Measurements from ENCODE around the gene EOLA2.
"Not testable (repeated sequence)": the region's sequence is repeated elsewhere in the genome, so short reads cannot be mapped to it uniquely, and the experiment has no call there.

The EOLA2 gene

GRCh38 chrX:149938427-149938880, at the start of gene EOLA2:
EOLA2 (minus strand) TSS chrX:149938491; CDS start chrX:149933874, 4,617 bp downstream.
- peak; percentile 63 for DNase-seq (ENCODE audit: low spot score)

GRCh38 chrX:149987613-149988012, 49.3 kb upstream of the EOLA2 start:
- DNase-seq (ENCODE audit: low spot score) = no peak

DNA sequence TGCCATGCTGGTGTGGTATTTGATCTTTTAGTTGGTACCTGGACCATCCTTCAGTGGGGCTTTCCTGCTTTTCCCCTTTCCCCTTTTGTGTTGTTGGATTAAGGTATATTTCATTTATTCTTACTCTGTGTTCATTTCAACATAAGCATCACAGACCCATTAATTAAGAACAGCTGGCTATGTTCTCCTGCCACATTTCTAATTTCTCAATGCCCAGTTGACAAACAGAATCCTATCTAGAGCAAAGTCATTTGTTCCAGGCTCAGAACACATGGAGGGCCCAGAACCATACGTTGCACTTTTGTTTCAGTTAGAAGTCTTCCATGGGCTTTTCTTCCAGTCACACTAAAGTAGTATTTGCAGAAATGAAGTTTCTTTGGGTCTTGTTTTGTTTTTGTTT, 46.1 kb upstream of the EOLA2 start:
- DNase-seq (ENCODE audit: low spot score) = no peak

DNA sequence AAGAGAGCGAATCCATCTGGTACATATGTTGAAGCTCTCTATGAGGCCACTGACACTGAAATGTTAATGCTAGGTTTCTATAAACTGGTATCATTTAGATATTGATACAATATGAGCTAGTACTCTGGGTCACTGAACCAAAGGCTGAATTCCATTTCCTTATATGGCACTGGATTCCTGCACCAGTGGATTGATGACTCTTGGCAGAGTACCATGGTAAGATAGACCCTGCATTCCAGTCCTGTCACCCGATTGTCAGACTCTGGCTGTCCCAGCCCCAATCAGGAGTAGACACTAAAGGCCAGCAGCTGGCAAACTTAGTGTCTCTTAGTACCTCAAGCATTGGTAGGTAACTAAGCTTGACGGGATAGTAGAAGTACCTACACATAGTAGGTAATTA, 44.0 kb upstream of the EOLA2 start:
- DNase-seq (ENCODE audit: low spot score) = no peak

GRCh38 chrX:149979126-149979644, 40.9 kb upstream of the EOLA2 start:
- DNase-seq (ENCODE audit: low spot score) = no peak

GRCh38 chrX:149962859-149963757, 24.8 kb upstream of the EOLA2 start:
- DNase-seq (ENCODE audit: low spot score) = peak; percentile 29

GRCh38 chrX:149962010-149962409, 23.7 kb upstream of the EOLA2 start:
- DNase-seq (ENCODE audit: low spot score) = no peak

GRCh38 chrX:149961572-149961971, 23.3 kb upstream of the EOLA2 start:
- no peak for DNase-seq (ENCODE audit: low spot score)

DNA sequence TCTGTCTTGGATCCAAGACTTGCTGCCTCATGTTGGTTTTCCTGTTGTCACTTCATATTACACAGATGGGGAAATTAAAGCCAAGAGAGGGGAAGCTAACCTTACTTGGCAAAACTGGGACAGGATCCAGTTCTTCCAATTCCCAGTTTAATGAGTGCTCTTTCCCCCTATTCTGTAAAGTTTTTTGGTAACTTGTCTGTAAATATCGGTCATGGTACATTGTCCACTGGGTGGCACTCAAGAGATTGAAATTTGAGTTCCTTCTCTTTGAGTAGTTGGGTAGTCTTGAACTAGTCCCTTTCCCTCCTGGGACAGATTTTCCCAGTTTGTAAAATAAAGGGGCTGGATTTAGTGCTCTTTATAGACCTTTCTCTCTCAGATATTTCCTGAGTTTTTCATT, 12.4 kb upstream of the EOLA2 start:
- DNase-seq (ENCODE audit: low spot score) = peak; percentile 13

GRCh38 chrX:149949743-149950436, 11.6 kb upstream of the EOLA2 start:
- DNase-seq (ENCODE audit: low spot score) = no peak

DNA sequence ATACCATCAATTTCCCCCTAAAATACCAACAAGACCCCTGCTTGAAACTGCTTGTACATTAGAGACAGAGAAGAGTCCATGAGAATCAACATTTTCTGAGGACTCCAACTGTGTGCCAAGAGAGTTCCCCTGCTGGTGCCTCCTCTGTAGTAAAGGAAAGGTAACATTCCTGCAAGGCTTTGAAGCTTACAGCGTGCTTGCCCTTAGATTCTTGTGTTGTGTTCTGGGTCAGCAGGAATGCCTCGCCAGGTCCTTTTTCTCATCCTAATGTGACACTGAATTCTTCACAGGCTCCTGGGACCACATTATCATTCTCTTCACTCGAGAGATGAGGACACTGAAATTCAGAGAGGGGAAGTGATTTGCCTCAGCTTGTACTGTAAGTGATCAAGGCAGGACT, 9.7 kb upstream of the EOLA2 start:
- DNase-seq (ENCODE audit: low spot score) = no peak

- DNase-seq (ENCODE audit: low spot score) = not testable (repeated sequence)
These were observed 8.6 kb upstream of the EOLA2 start for GRCh38 chrX:149946932-149947331.

DNA sequence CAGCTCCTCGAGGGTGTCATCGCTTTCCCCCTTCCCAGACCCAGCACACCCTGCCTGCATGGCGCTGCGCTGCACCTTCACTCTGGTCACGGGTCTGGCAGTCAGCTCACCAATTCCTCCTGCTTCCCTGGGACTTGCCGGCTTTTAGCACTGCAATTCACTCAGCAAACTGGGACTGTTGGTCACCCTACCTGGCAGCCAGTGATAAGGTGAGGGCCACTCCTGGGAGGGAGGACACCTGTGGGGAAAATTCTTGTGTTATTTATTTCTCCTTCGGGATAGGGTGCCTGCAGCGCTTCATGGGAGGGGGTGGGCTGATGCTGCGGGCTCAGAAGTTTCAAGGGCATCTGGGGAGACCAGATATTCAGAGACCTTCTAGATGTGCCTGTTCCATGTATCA, 7.5 kb upstream of the EOLA2 start:
- DNase-seq (ENCODE audit: low spot score) = not testable (repeated sequence)

DNA sequence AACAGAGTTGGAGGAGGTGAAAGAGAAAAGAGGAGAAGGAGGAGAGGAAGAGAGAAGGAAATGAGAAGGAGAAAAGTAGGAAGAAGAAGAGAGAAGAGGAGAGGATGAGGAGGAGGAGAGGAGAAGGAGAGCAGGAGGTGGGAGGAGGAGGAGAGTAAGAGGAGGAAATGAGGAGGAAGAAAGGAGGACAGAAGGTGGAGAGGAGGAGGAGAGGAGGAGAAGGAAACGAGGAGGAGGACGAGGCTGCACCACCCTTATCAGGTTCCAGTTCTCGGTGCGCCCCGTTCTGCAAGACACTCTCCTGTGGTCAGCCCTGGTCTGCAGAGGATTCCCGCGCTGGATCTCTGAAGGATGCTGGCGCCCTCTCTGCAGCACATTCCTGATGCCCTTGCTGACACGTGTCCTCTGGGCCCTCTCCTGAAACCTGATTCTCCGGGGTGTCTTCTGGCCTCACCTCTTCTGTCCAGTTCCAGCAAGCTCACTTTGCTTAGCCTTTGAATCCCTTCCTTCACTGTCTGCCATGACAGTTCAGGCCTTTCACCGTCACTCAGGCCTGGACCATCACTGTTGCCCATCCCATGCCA, 6.9 kb upstream of the EOLA2 start:
- DNase-seq (ENCODE audit: low spot score) = not testable (repeated sequence)

- DNase-seq (ENCODE audit: low spot score) = not testable (repeated sequence)
These were observed 2.4 kb upstream of the EOLA2 start for GRCh38 chrX:149940674-149941024.

DNA sequence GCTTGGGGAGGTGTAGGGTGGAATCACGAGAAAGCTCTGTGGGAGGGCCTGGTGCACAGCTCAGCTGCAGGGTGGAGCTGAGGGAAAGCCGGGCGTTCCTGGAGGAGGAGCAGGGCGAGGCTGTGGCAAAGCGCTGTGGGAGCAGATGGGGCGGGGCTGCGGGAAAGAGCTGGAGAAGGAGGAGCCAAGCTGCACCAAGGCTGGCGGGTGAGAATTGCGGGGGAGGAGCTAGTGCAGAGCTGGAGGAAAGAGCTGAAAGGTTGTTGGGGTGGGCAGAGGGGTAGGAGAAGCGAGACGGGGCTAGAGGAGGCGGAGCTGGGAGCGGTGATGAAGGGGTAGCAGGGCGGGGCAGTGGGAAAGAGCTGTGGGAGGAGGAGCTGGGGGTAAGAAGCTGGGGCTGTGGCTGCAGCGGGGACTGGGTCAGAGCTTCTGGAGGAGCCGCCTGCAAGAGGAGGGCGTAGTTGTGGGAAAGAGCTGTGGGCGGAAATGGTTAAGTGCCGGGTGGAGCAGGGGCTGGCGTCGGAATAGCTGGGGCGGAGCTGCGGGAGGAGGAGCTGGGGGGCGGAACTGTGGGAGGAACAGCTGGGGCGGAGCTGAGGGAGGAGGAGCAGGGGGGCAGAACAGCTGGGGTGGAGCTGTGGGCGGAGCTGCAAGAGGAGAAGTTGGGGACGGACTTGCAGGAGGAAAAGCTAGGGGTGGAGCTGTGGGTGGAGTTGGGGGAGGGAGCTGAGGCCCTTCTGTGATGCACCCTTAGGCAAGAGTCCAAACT, 1.8 kb upstream of the EOLA2 start:
- DNase-seq (ENCODE audit: low spot score) = peak; percentile 52

DNA sequence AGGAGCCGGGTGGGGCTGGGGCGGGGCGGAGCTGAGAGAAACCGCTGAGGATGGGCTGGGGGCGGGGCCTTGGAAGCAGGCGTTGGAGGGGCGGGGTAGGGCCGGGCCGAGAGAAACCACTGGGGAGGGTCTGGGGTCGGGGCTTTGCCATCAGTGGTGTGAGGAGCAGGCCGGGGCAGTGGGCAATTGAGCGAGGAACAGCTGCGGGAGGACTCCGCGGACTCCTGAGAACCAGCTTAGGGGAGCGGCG, 1.3 kb upstream of the EOLA2 start:
- DNase-seq (ENCODE audit: low spot score) = peak; percentile 50

DNA sequence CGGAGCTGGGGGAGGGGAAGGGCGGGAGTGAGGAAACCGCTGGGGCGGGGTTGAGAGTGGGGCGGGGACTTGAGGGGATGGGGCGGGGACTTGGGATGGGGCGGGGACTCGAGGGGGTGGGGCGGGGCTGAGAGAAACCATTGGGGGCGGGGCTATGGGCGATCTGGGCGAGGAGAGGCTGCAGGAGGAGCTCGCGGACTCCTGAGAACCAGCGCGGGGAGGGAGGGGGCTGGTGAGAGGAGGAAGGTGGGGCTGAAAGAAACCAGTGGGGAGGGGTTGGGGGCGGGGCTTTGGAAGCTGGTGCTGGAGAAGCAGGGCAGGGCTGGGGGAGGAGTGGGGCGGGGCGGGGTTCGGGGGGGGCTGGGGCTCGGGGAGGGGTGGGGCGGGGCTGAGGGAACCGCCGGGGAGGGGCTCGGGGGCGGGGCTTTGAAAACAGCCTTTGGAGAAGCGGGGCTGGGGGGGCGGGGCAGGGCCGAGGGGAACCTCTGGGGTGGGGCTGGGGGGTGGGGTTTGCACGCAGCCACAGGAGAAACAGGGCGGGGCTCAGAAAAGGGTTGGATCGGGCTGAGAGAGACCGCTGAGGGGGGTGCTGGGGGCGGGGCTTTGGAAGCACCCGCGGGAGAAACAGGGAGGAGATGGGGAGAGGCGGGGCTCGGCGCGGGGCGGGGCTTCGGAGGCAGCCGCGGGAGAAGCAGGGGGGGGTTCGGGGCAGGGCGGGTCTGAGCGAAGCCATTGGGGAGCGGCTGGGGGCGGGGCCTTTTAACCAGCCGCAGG, 777 bp upstream of the EOLA2 start:
- DNase-seq (ENCODE audit: low spot score) = peak; percentile 60

- DNase-seq (ENCODE audit: low spot score) = peak; percentile 2
These were observed 342 bp downstream of the EOLA2 start for GRCh38 chrX:149937871-149938426.

DNA sequence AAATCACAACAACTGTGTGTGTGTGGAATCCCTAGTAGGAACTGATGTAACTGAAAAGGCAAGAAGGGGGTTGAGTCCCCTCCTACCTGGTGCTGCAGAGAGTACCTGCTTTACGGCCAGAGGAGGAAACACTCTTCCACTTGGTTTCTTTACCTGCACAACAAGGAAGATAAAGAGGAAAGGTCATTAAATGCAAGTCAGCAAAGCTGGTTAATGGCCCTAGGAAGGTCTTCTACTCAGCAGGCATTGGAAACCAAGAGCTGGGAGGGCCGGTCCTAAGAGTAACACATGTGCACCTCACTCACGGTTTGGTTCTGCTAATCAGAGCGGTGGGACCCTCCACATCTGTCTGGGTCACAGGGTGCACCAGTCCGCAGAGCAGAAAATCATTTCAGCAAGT, 963 bp downstream of the EOLA2 start:
- DNase-seq (ENCODE audit: low spot score) = not testable (repeated sequence)

DNA sequence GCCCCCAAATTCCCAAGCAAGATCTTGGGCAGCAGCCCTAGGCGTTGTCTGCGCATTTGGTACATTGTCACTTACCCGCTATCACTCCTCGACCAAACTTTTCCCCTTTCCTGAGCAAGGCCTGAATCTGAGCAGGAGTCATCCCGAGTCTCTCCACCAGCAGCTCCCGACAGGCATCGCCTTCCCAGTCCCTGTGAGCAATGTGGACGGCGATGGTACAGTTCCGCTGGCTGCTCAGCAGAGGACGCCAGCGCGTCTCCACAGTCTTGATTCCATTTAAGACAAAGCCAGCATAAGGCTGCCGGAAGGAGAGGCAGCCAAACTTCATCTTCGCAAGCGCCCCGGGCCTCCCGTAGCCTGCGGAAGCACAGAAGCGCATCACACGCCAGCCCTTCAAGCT, 4.7 kb downstream of the EOLA2 start:
- DNase-seq (ENCODE audit: low spot score) = not testable (repeated sequence)

Measured in HuH-7 (cell line).